Ovary (tissue), 9 donors: ENCODE data around the gene GNB1. TPM values are rescaled to one million over a fixed set of nuclear protein-coding genes. Genes with fewer than 3 reads are reported as not detected.
"Not testable (repeated sequence)": the region's sequence is repeated elsewhere in the genome, so short reads cannot be mapped to it uniquely, and the experiment has no call there.

Experiments used
- DNase-seq, 5 donors: peaks; one replicate each; pipeline ENCODE4 v3.0.0-alpha.2; 2019 to 2020
- H3K27ac ChIP-seq, 2 donors: fragments of 200-600 bp; one replicate each; pipeline versions ENCODE4 v1.5.1 to v1.8.0; 2019 to 2022
- H3K27me3 ChIP-seq: fragments of 200-600 bp; one replicate; pipeline ENCODE4 v1.8.0; 2022
- H3K36me3 ChIP-seq: fragments of 200-600 bp; sonication (generic); one replicate; pipeline ENCODE4 v1.5.1; 2019
- H3K4me1 ChIP-seq: one replicate; pipeline ENCODE4 v1.8.1; 2013; ENCODE audit warnings: mild to moderate bottlenecking, moderate library complexity; ENCODE audit not compliant: insufficient read depth
- H3K4me3 ChIP-seq: fragments of 200-600 bp; sonication (generic); one replicate; pipeline ENCODE4 v1.5.1; 2017
- H3K9me3 ChIP-seq, 2 donors: fragments of 200-600 bp in 1 of 2; sonication (generic) in 1 of 2; one replicate each; pipeline versions ENCODE4 v1.5.1 to v1.8.1; 2013 to 2019; ENCODE audit warnings: mild to moderate bottlenecking in 1 of 2, moderate library complexity in 1 of 2
- WGBS, 3 donors: extraction: QIAGEN DNeasy Blood & Tissue Kit in 1 of 3; methylation state at CpG; one replicate each; pipeline versions ENCODE4 v1.1.5 to v1.1.7; 2013 to 2017; 5-methylcytosine and 5-hydroxymethylcytosine counted together
- intact Hi-C, 4 donors: fragments of 100-400 bp; cut with DNase I; formaldehyde crosslinking; loops; one replicate each; pipeline versions ENCODE4 v1.11.0 to v1.15.1; 2022 to 2023
- polyA plus RNA-seq, 2 donors: library from polyadenylated mRNA; stranded (reverse); fragments of 200-250 nt in 1 of 2; fragments of 350-450 nt in 1 of 2; fragmentation: Illumina TruSeq in 1 of 2; extraction: RNeasy Lipid Tissue Mini Kit (QIAGEN cat#74804) in 1 of 2; gene quantifications; one replicate each; pipeline ENCODE4 v1.2.3, GENCODE V29; 2013 to 2014
- total RNA-seq, 7 donors: library from RNA; depleted of rRNA in 2 of 7; stranded (reverse); fragments of >200 nt in 2 of 7; fragmentation: NEBNext Ultra II Directional in 3 of 7; extraction: Animal tissue kit (Norgen Biotek cat#: 25700) in 3 of 7; gene quantifications; one replicate each; pipeline versions ENCODE4 v1.1.0 to v1.2.4, GENCODE V29; 2016 to 2023
- donor health status: DM: no; HTN: no; CAD: no; lungs with moderate emphysema.
- donor health status: DM: no; HTN: no; CAD: no.
- donor health status: Bipolar disorder and iron deficiency.
- donor health status: DM: yes; HTN: yes; CAD: no.
- donor health status: DM: no; HTN: no; CAD: no.
- donor health status: DM: yes; HTN: yes; CAD: no.

The GNB1 gene
- total and polyA plus RNA-seq, 9 donors, result 92.9 to 314 (median 255) TPM

- H3K9me3 ChIP-seq, H3K4me3 ChIP-seq, intact Hi-C loops, H3K27me3 ChIP-seq, H3K27ac ChIP-seq, H3K36me3 ChIP-seq, H3K4me1 ChIP-seq: not testable (repeated sequence)
- peak in 2 of 5 donors; percentile 18 to 29 for DNase-seq
- WGBS, 3 donors, result 90 to 93% (median 91%) methylated on average over 20 to 25 of the region's 44 CpGs
Observed at GRCh38 chr1:1737675-1738590, 153.0 kb downstream of the GNB1 start.

Other genes starting within 250 kb of the GNB1 start
- gene CDK11B, start 232.1 kb downstream of the GNB1 start, total RNA-seq, result 10 to 100 TPM; 12.8 to 28.0 (median 21.3) TPM
- gene CDK11B, start 232.1 kb downstream of the GNB1 start, polyA plus RNA-seq, result 10 to 100 TPM; 30.1 to 34.5 TPM
- gene SLC35E2B, start 198.3 kb downstream of the GNB1 start, total RNA-seq, result 10 to 100 TPM; 30.0 to 59.2 (median 45.0) TPM
- gene SLC35E2B, start 198.3 kb downstream of the GNB1 start, polyA plus RNA-seq, result 10 to 100 TPM; 24.7 to 38.2 TPM
- 10 to 100 TPM; 20.9 to 51.3 (median 31.1) TPM for gene CDK11A, start 166.7 kb downstream of the GNB1 start, total RNA-seq
- 10 to 100 TPM; 16.7 to 21.6 TPM for gene CDK11A, start 166.7 kb downstream of the GNB1 start, polyA plus RNA-seq
- 10 to 100 TPM; 45.1 to 76.0 (median 62.7) TPM for gene NADK, start 112.6 kb downstream of the GNB1 start, total RNA-seq
- 10 to 100 TPM; 21.8 to 57.0 TPM for gene NADK, start 112.6 kb downstream of the GNB1 start, polyA plus RNA-seq
- gene CALML6, start 24.2 kb upstream of the GNB1 start, total RNA-seq, result under 1 TPM in 6 of 7 donors, not detected in 1; 0.10 to 0.43 (median 0.14) TPM
- gene CALML6, start 24.2 kb upstream of the GNB1 start, polyA plus RNA-seq, result under 1 TPM in 1 of 2 donors, not detected in 1; 0.04 TPM
- gene TMEM52, start 28.2 kb upstream of the GNB1 start, total RNA-seq, result 1 to 10 TPM; 1.6 to 3.3 (median 2.3) TPM
- 1 to 10 TPM in 1 of 2 donors, under 1 TPM in 1; 0.42 to 1.4 TPM for gene TMEM52, start 28.2 kb upstream of the GNB1 start, polyA plus RNA-seq
- gene CFAP74, start 112.7 kb upstream of the GNB1 start, total RNA-seq, result 1 to 10 TPM in 1 of 7 donors, under 1 TPM in 5, not detected in 1; 0.10 to 8.0 (median 0.67) TPM
- under 1 TPM; 0.05 to 0.18 TPM for gene CFAP74, start 112.7 kb upstream of the GNB1 start, polyA plus RNA-seq
- gene GABRD, start 128.3 kb upstream of the GNB1 start, total RNA-seq, result under 1 TPM in 2 of 7 donors, not detected in 5; 0.33 to 0.40 TPM
- gene GABRD, start 128.3 kb upstream of the GNB1 start, polyA plus RNA-seq, result under 1 TPM in 1 of 2 donors, not detected in 1; 0.13 TPM
- gene PRKCZ, start 159.3 kb upstream of the GNB1 start, total RNA-seq, result 10 to 100 TPM in 1 of 7 donors, 1 to 10 TPM in 6; 3.4 to 16.1 (median 5.9) TPM
- 1 to 10 TPM; 3.6 to 5.3 TPM for gene PRKCZ, start 159.3 kb upstream of the GNB1 start, polyA plus RNA-seq